Measurements from ENCODE around the gene ATG4C. TPM values are rescaled to one million over a fixed set of nuclear protein-coding genes. Genes with fewer than 3 reads are reported as not detected.

ATG4C gene
- total RNA-seq, 1 experiment from 2014 or later, result 13.8 TPM

GRCh38 chr1:62901650-62902049 lies 117.7 kb downstream of the ATG4C start:
- Histone ChIP-seq H3K36me3 (ENCODE audit: low read depth) (no peaks in the 10 kb centered on the region), H3K27me3 (ENCODE audit: insufficient read depth, low read depth) (0 out of 2 replicates have a peak, but pooled peaks cover 6% of the 10 kb centered on the region), H3K4me3 (no peak overlapping the region), H3F3A (ENCODE audit: insufficient read depth, low read depth) (no peaks in the 10 kb centered on the region), H3K9me2 (ENCODE audit: insufficient read depth) (no peaks in the 10 kb centered on the region), H3K4me1 (replicated peaks; ENCODE audit: insufficient read depth) (no peaks in the 10 kb centered on the region), H3K9me3 (ENCODE audit: insufficient read depth, low read depth) (no peaks in the 10 kb centered on the region), H3K4me2 (no peak overlapping the region), H4K20me1 (ENCODE audit: insufficient read depth) (no peaks in the 10 kb centered on the region), H2AFZ (no peak overlapping the region), H3K27ac (no peak overlapping the region), H3K79me2 (ENCODE audit: low read depth) (no peaks in the 10 kb centered on the region)
- BruUV-seq (replicated peaks), result no TSS peak
- CTCF ChIA-PET, result no interaction called here
- TF ChIP-seq CTCF (conservative IDR thresholded peaks at IDR 0.05), result no peak
- intact Hi-C loops (cut with micrococcal nuclease; ENCODE audit: unreplicated experiment), result no loop called here
- POLR2A ChIA-PET (ENCODE audit: unreplicated experiment), result no interaction called here
- DNase-seq, result no peak

GRCh38 chr1:62903522-62903921 lies 119.6 kb downstream of the ATG4C start:
- ChIA-PET POLR2A (ENCODE audit: unreplicated experiment) (no interaction called here), CTCF (no interaction called here)
- Histone ChIP-seq H3K36me3 (ENCODE audit: low read depth) (no peaks in the 10 kb centered on the region), H4K20me1 (ENCODE audit: insufficient read depth) (no peaks in the 10 kb centered on the region), H3F3A (ENCODE audit: insufficient read depth, low read depth) (no peaks in the 10 kb centered on the region), H3K79me2 (ENCODE audit: low read depth) (no peaks in the 10 kb centered on the region), H3K4me3 (no peak overlapping the region), H3K4me2 (no peak overlapping the region), H3K27ac (no peak overlapping the region), H2AFZ (no peak overlapping the region), H3K27me3 (ENCODE audit: insufficient read depth, low read depth) (no peaks in the 10 kb centered on the region), H3K9me3 (ENCODE audit: insufficient read depth, low read depth) (no peaks in the 10 kb centered on the region), H3K4me1 (replicated peaks; ENCODE audit: insufficient read depth) (no peaks in the 10 kb centered on the region), H3K9me2 (ENCODE audit: insufficient read depth) (no peaks in the 10 kb centered on the region)
- intact Hi-C loops (cut with micrococcal nuclease; ENCODE audit: unreplicated experiment), result no loop called here
- TF ChIP-seq CTCF (conservative IDR thresholded peaks at IDR 0.05) (no peak), EZH2 (IDR thresholded peaks at IDR 0.05; ENCODE audit: low read depth) (no peak)
- no peak for DNase-seq
- no TSS peak for BruUV-seq (replicated peaks)

- no peak overlapping the region for H2AFZ ChIP-seq
- no peaks in the 10 kb centered on the region for H3F3A ChIP-seq (ENCODE audit: insufficient read depth, low read depth)
- no peaks in the 10 kb centered on the region for H3K36me3 ChIP-seq (ENCODE audit: low read depth)
- no peaks in the 10 kb centered on the region for H3K9me2 ChIP-seq (ENCODE audit: insufficient read depth)
- H4K20me1 ChIP-seq (ENCODE audit: insufficient read depth), result no peaks in the 10 kb centered on the region
- intact Hi-C loops (cut with micrococcal nuclease; ENCODE audit: unreplicated experiment), result no loop called here
- no peak overlapping the region for H3K4me3 ChIP-seq
- H3K4me1 ChIP-seq (replicated peaks; ENCODE audit: insufficient read depth), result no peaks in the 10 kb centered on the region
- DNase-seq, result no peak
- POLR2A ChIA-PET (ENCODE audit: unreplicated experiment), result no interaction called here
- no peaks in the 10 kb centered on the region for H3K79me2 ChIP-seq (ENCODE audit: low read depth)
- no TSS peak for BruUV-seq (replicated peaks)
- no peaks in the 10 kb centered on the region for H3K27me3 ChIP-seq (ENCODE audit: insufficient read depth, low read depth)
- H3K9me3 ChIP-seq (ENCODE audit: insufficient read depth, low read depth), result no peaks in the 10 kb centered on the region
- no peak for TF ChIP-seq EZH2 (IDR thresholded peaks at IDR 0.05; ENCODE audit: low read depth)
- TF ChIP-seq CTCF (conservative IDR thresholded peaks at IDR 0.05), result no peak
- CTCF ChIA-PET, result no interaction called here
- H3K27ac ChIP-seq, result no peak overlapping the region
- no peak overlapping the region for H3K4me2 ChIP-seq
These were observed 120.3 kb downstream of the ATG4C start for GRCh38 chr1:62903982-62904855.

Measured in PC-9 (cell line).